Neural progenitor cell (in vitro differentiated cells): ENCODE data around the gene MED9. TPM values are rescaled to one million over a fixed set of nuclear protein-coding genes. Genes with fewer than 3 reads are reported as not detected.

Experiments
- DNase-seq: peaks from one replicate; pipeline ENCODE4 v3.0.0-alpha.2; 2016; ENCODE audit warnings: low spot score
- H2AFZ ChIP-seq: fragments of 200-600 bp; sonication (generic); replicated peaks from 2 replicates; pipeline ENCODE4 v1.6.1; 2016; ENCODE audit warnings: antibody characterized with exemption
- H3F3A ChIP-seq: fragments of 200-600 bp; sonication (generic); 2 replicates; pipeline ENCODE4 v1.6.1; 2016; ENCODE audit warnings: antibody characterized with exemption, low read depth
- H3K27ac ChIP-seq: fragments of 200-600 bp; sonication (generic); 2 replicates; pipeline ENCODE4 v1.5.1; 2016; ENCODE audit warnings: mild to moderate bottlenecking
- H3K27me3 ChIP-seq: fragments of 200-600 bp; sonication (generic); 2 replicates; pipeline ENCODE4 v1.6.1; 2016; ENCODE audit warnings: mild to moderate bottlenecking, moderate library complexity
- H3K36me3 ChIP-seq: fragments of 200-600 bp; sonication (generic); 2 replicates; pipeline ENCODE4 v1.5.1; 2016
- H3K4me1 ChIP-seq: fragments of 200-600 bp; sonication (generic); 2 replicates; pipeline ENCODE4 v1.6.1; 2016; ENCODE audit warnings: mixed run types
- H3K4me2 ChIP-seq: fragments of 200-600 bp; sonication (generic); 2 replicates; pipeline ENCODE4 v1.6.1; 2016
- H3K4me3 ChIP-seq: fragments of 200-600 bp; sonication (generic); 2 replicates; pipeline ENCODE4 v1.5.1; 2016
- H3K79me2 ChIP-seq: fragments of 200-600 bp; sonication (generic); 2 replicates; pipeline ENCODE4 v1.6.1; 2016; ENCODE audit warnings: low read depth
- H3K9ac ChIP-seq: fragments of 200-600 bp; sonication (generic); 2 replicates; pipeline ENCODE4 v1.6.1; 2016
- H3K9me3 ChIP-seq: fragments of 200-600 bp; sonication (generic); 2 replicates; pipeline ENCODE4 v1.5.1; 2016; ENCODE audit warnings: low read depth
- H4K20me1 ChIP-seq: fragments of 200-600 bp; sonication (generic); 2 replicates; pipeline ENCODE4 v1.6.1; 2016; ENCODE audit warnings: low read depth
- H3K27ac Mint-ChIP-seq: 3 replicates; pipeline ENCODE4 v1.8.0; 2021; ENCODE audit warnings: mixed read lengths
- H3K27me3 Mint-ChIP-seq: 2 replicates; pipeline ENCODE4 v1.8.0; 2022; ENCODE audit warnings: low read depth, mild to moderate bottlenecking, inconsistent platforms, moderate library complexity, mixed read lengths; ENCODE audit not compliant: insufficient read depth
- H3K36me3 Mint-ChIP-seq: 3 replicates; pipeline ENCODE4 v1.8.0; 2021; ENCODE audit warnings: mixed read lengths
- H3K4me1 Mint-ChIP-seq: 3 replicates; pipeline ENCODE4 v1.8.0; 2021; ENCODE audit warnings: mixed read lengths
- H3K4me3 Mint-ChIP-seq: 3 replicates; pipeline ENCODE4 v1.8.0; 2021; ENCODE audit warnings: mild to moderate bottlenecking, moderate library complexity, mixed read lengths
- H3K9me3 Mint-ChIP-seq: 3 replicates; pipeline ENCODE4 v1.8.0; 2020; ENCODE audit warnings: mixed read lengths
- EZH2 ChIP-seq: fragments of 200-600 bp; sonication (generic); IDR thresholded peaks from 2 replicates; pipeline ENCODE4 v1.6.1; 2017; ENCODE audit warnings: antibody characterized with exemption, mild to moderate bottlenecking, moderate library complexity
- EZH2phosphoT487 ChIP-seq: fragments of 200-600 bp; sonication (generic); IDR thresholded peaks from 2 replicates; pipeline ENCODE4 v1.6.1; 2017; ENCODE audit warnings: antibody characterized with exemption
- total RNA-seq: library from RNA; depleted of rRNA; stranded (reverse); fragments of >200 nt; gene quantifications from 2 replicates; pipeline ENCODE4 v1.2.3, GENCODE V29; 2015; ENCODE audit warnings: low replicate concordance
- TF ChIP-seq, protein P1 (sequence below): fragments of 200-600 bp; sonication (generic); IDR thresholded peaks from 2 replicates; pipeline ENCODE4 v1.5.1; 2017; ENCODE audit warnings: antibody characterized with exemption, mild to moderate bottlenecking

Gene MED9
- total RNA-seq, 1 donor from 2014 or later, result 15.7 TPM

DNA sequence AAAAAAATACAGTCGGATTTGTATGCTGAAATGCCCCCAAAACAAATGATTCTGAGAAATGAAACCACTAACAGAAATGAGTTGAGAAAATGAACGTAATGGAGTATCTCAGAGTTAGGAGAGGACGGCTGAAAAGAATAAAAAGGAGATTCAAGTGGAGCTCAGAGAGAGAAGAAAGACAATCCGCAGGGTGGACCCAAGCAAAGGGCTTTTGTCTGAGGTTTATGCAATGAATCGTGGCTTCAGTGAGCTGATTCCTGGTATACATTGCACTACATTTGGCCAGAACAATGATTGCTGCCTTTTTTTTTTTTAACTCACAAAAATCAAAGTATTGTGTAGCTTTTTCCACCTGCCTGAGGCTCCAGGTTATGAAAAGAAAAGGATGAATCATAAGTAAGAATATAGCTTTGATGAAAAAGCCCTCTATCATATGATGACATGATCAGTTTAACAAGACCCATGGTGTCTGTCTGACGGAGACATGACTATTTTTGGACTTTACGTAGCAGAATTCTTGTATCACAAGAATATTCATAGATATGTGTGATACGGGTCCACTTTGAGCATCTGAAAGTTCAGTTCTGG, 4.4 kb upstream of the MED9 start:
- Histone ChIP-seq H3K27ac (no peak overlapping the region), H3K36me3 (no peaks in the 10 kb centered on the region), H2AFZ (peak overlapping the region; percentile 61), H3K9ac (no peak overlapping the region), H3K4me2 (peak overlapping the region; percentile 74), H3K4me3 (peak overlapping the region; percentile 16), H3K27me3 (no peaks in the 10 kb centered on the region), H3K4me1 (peaks cover 19% of the 10 kb centered on the region), H3F3A (peaks cover under 1% of the 10 kb centered on the region), H4K20me1 (no peaks in the 10 kb centered on the region), H3K79me2 (peaks cover 6% of the 10 kb centered on the region), H3K9me3 (no peaks in the 10 kb centered on the region)
- DNase-seq, result peak; percentile 59
- H3K4me1 Mint-ChIP-seq, result peaks cover 20% of the 10 kb centered on the region
- peak overlapping the region; percentile 18 for H3K4me3 Mint-ChIP-seq
- H3K27me3 Mint-ChIP-seq, result peaks cover 5% of the 10 kb centered on the region
- TF ChIP-seq, protein P1, sequence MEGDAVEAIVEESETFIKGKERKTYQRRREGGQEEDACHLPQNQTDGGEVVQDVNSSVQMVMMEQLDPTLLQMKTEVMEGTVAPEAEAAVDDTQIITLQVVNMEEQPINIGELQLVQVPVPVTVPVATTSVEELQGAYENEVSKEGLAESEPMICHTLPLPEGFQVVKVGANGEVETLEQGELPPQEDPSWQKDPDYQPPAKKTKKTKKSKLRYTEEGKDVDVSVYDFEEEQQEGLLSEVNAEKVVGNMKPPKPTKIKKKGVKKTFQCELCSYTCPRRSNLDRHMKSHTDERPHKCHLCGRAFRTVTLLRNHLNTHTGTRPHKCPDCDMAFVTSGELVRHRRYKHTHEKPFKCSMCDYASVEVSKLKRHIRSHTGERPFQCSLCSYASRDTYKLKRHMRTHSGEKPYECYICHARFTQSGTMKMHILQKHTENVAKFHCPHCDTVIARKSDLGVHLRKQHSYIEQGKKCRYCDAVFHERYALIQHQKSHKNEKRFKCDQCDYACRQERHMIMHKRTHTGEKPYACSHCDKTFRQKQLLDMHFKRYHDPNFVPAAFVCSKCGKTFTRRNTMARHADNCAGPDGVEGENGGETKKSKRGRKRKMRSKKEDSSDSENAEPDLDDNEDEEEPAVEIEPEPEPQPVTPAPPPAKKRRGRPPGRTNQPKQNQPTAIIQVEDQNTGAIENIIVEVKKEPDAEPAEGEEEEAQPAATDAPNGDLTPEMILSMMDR, result no peak
- no peak for TF ChIP-seq EZH2
- no peak for TF ChIP-seq EZH2phosphoT487
- peak overlapping the region; percentile 85 for H3K27ac Mint-ChIP-seq
- H3K36me3 Mint-ChIP-seq, result no peaks in the 10 kb centered on the region
- no peaks in the 10 kb centered on the region for H3K9me3 Mint-ChIP-seq

DNA sequence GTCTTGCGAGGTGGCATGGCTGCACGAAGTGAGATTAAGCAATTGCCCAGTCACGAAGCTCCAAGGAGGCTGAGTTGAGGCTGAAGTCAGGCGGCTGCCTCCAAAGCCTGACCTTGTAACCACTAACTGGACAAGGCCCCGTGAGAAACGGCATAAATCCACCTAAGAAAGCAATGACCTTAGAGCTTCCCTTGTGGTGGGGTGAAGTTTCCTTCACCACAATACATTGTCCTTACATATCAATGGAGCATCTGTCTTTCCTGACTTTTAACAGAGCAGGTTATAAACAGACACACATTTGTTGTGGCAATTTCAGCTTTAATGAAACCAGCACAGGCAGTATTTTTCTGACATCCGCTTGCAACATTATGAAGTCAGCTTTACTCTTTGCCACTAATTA, 2.5 kb upstream of the MED9 start:
- Histone ChIP-seq H4K20me1 (peaks cover 6% of the 10 kb centered on the region), H2AFZ (no peak overlapping the region), H3K9ac (no peak overlapping the region), H3K27ac (no peak overlapping the region), H3K4me2 (no peak overlapping the region), H3K4me1 (peaks cover 22% of the 10 kb centered on the region), H3K4me3 (no peak overlapping the region), H3K79me2 (peaks cover 25% of the 10 kb centered on the region), H3K27me3 (no peaks in the 10 kb centered on the region), H3K36me3 (no peaks in the 10 kb centered on the region), H3K9me3 (no peaks in the 10 kb centered on the region), H3F3A (no peaks in the 10 kb centered on the region)
- no peak overlapping the region for H3K4me3 Mint-ChIP-seq
- no peaks in the 10 kb centered on the region for H3K36me3 Mint-ChIP-seq
- no peaks in the 10 kb centered on the region for H3K9me3 Mint-ChIP-seq
- peaks cover 31% of the 10 kb centered on the region for H3K4me1 Mint-ChIP-seq
- no peaks in the 10 kb centered on the region for H3K27me3 Mint-ChIP-seq
- peak overlapping the region; percentile 14 for H3K27ac Mint-ChIP-seq
- TF ChIP-seq EZH2phosphoT487, result no peak
- TF ChIP-seq, protein P1, result no peak
- TF ChIP-seq EZH2, result no peak
- no peak for DNase-seq

DNA sequence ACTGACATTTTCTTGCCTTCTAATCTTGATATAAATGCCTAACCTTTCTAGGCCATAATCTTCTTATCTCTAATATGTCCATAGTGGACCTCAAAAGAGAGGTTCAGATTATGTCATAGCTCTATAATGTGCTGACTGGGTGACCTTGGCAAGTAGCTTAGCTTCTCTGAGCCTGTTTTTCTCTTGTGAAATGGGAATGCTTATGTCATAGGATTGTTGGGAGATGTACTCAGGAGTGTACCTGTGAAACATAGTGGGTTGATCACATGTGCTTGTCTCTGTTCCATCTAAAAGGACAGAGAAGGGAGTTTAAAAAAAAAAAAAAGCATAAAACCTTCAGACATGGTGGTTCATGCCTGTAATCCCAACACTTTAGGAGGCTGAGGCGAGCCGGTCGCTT, 2.4 kb downstream of the MED9 start:
- DNase-seq, result no peak
- Histone ChIP-seq H3K4me2 (no peak overlapping the region), H3F3A (no peaks in the 10 kb centered on the region), H3K36me3 (no peaks in the 10 kb centered on the region), H3K27me3 (no peaks in the 10 kb centered on the region), H3K9me3 (no peaks in the 10 kb centered on the region), H3K4me1 (peaks cover 22% of the 10 kb centered on the region), H2AFZ (no peak overlapping the region), H3K27ac (no peak overlapping the region), H3K79me2 (peaks cover 73% of the 10 kb centered on the region), H3K4me3 (no peak overlapping the region), H3K9ac (no peak overlapping the region), H4K20me1 (peaks cover 23% of the 10 kb centered on the region)
- TF ChIP-seq EZH2, result no peak
- H3K4me1 Mint-ChIP-seq, result peaks cover 24% of the 10 kb centered on the region
- no peaks in the 10 kb centered on the region for H3K27me3 Mint-ChIP-seq
- H3K4me3 Mint-ChIP-seq, result peak overlapping the region; percentile 29
- H3K9me3 Mint-ChIP-seq, result no peaks in the 10 kb centered on the region
- H3K36me3 Mint-ChIP-seq, result no peaks in the 10 kb centered on the region
- H3K27ac Mint-ChIP-seq, result no peak overlapping the region

DNA sequence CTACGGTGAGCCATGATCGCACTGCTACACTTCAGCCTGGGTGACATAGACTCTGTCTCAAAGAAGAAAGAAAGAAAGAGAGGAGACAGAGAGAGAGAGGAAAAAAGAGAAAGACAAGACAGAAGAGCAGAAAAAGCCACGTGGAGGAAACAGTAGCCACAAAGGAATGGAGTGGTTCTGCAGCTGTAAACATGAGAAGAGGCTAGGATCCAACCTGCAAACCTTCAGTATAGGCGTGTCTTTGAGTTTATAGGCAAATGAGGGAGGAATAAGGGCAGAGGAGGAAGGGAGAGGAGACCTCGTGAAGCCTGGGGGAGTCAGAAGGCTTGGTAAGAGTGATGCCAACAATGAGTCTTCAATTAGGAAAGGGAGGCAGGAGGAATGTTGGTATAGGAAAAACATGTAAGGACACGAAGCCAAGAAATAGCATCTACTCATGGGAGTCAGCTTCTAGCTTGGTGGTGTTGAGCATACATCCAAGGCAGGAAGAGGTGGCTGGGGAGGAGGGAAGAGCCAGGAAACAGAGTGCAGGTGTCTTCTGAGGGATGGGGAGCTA, 3.9 kb downstream of the MED9 start:
- no peak for DNase-seq
- Mint-ChIP-seq H3K4me3 (no peak overlapping the region), H3K27ac (no peak overlapping the region), H3K27me3 (no peaks in the 10 kb centered on the region), H3K36me3 (peaks cover 6% of the 10 kb centered on the region), H3K9me3 (no peaks in the 10 kb centered on the region), H3K4me1 (peaks cover 24% of the 10 kb centered on the region)
- Histone ChIP-seq H2AFZ (no peak overlapping the region), H3K4me3 (no peak overlapping the region), H3F3A (no peaks in the 10 kb centered on the region), H3K36me3 (no peaks in the 10 kb centered on the region), H3K9ac (no peak overlapping the region), H4K20me1 (peaks cover 23% of the 10 kb centered on the region), H3K79me2 (peaks cover 87% of the 10 kb centered on the region), H3K9me3 (no peaks in the 10 kb centered on the region), H3K4me1 (peaks cover 22% of the 10 kb centered on the region), H3K27me3 (no peaks in the 10 kb centered on the region), H3K4me2 (no peak overlapping the region), H3K27ac (no peak overlapping the region)
- TF ChIP-seq, protein P1, result no peak
- no peak for TF ChIP-seq EZH2
- TF ChIP-seq EZH2phosphoT487, result no peak
